Stimulated activated CD8-positive, alpha-beta memory T cell treated with anti-CD3 and anti-CD28 coated beads, Interleukin-7, amount 100 ng/mL, for 4 hours (primary cell): Measurements from ENCODE around the gene ISYNA1.
A peak's percentile ranks its signal among the peaks of the same experiment; 100 is the strongest.
"Not testable (repeated sequence)": the region's sequence is repeated elsewhere in the genome, so short reads cannot be mapped to it uniquely, and the experiment has no call there.

ENCODE experiments used
- DNase-seq, 2 donors: peaks; one replicate each; pipeline ENCODE4 v3.0.0-alpha.2; 2020; ENCODE audit warnings: low read depth in 2 of 2

The ISYNA1 gene

GRCh38 chr19:18419195-18419698 lies 18.7 kb downstream of the ISYNA1 start, which contains the start of gene SSBP4:
Gene SSBP4, plus strand, starts transcription at chr19:18419398. Its CDS starts 251 bp downstream, at chr19:18419649.
- DNase-seq, result peak in 1 of 2 donors; percentile 63

- DNase-seq, result no peak
These were observed 19.3 kb downstream of the ISYNA1 start for GRCh38 chr19:18418483-18419194.

- no peak for DNase-seq
These were observed 19.9 kb downstream of the ISYNA1 start for GRCh38 chr19:18418029-18418482.

GRCh38 chr19:18417250-18418028 lies 20.5 kb downstream of the ISYNA1 start:
- DNase-seq, result peak in 1 of 2 donors; percentile 43

- peak; percentile 56 to 73 for DNase-seq
These were observed 21.1 kb downstream of the ISYNA1 start for GRCh38 chr19:18416778-18417249.

GRCh38 chr19:18415178-18415867 lies 22.6 kb downstream of the ISYNA1 start:
- no peak for DNase-seq

GRCh38 chr19:18414504-18415177 lies 23.3 kb downstream of the ISYNA1 start:
- DNase-seq, result no peak

- no peak for DNase-seq
These were observed 25.2 kb downstream of the ISYNA1 start for GRCh38 chr19:18412610-18413239.

- no peak for DNase-seq
These were observed 29.9 kb downstream of the ISYNA1 start for GRCh38 chr19:18408053-18408476.

GRCh38 chr19:18406749-18407148 lies 31.2 kb downstream of the ISYNA1 start:
- no peak for DNase-seq

GRCh38 chr19:18405754-18406153 lies 32.2 kb downstream of the ISYNA1 start:
- DNase-seq, result not testable (repeated sequence)

GRCh38 chr19:18402455-18403248 lies 35.3 kb downstream of the ISYNA1 start:
- not testable (repeated sequence) for DNase-seq

- DNase-seq, result no peak
These were observed 36.3 kb downstream of the ISYNA1 start for GRCh38 chr19:18401580-18402112.

GRCh38 chr19:18399008-18399407 lies 38.9 kb downstream of the ISYNA1 start:
- DNase-seq, result no peak

- no peak for DNase-seq
These were observed 40.4 kb downstream of the ISYNA1 start, which contains the start of gene LRRC25 for GRCh38 chr19:18397242-18398202. Gene LRRC25, minus strand, starts transcription at chr19:18397622. Its CDS starts 659 bp downstream, at chr19:18396963.

- DNase-seq, result no peak
These were observed 41.3 kb downstream of the ISYNA1 start for GRCh38 chr19:18396471-18397241.

- no peak for DNase-seq
These were observed 44.1 kb downstream of the ISYNA1 start for GRCh38 chr19:18393836-18394235.

- no peak for DNase-seq
These were observed 45.0 kb downstream of the ISYNA1 start for GRCh38 chr19:18392926-18393325.
